SK-N-SH (cell line): ENCODE measurements around the gene PPTC7. TPM values are rescaled to one million over a fixed set of nuclear protein-coding genes. Genes with fewer than 3 reads are reported as not detected.

Source experiments
- CTCF ChIA-PET: fragments of 300-600, 350-600 bp; formaldehyde crosslinking; extraction: SDS; loops from one replicate; lab custom pipeline; 2021; lab: Yijun Ruan, JAX
- POLR2A ChIA-PET: fragments of 350-600 bp; sonication (Branson Sonifier 250); formaldehyde crosslinking; extraction: SDS; loops from one replicate; lab custom pipeline; 2020; ENCODE audit warnings: antibody characterized with exemption, inconsistent platforms; lab: Yijun Ruan, JAX
- DNase-seq: peaks from one replicate; pipeline ENCODE4 v3.0.0; 2012
- H2AFZ ChIP-seq: fragments of 200-600 bp; sonication (generic); 2 replicates; pipeline ENCODE4 v1.8.1; 2016; ENCODE audit warnings: antibody characterized with exemption, mild to moderate bottlenecking, low read depth
- H3F3A ChIP-seq: fragments of 200-600 bp; sonication (generic); replicated peaks from 2 replicates; pipeline ENCODE3; 2016; ENCODE audit warnings: antibody characterized with exemption, mild to moderate bottlenecking; ENCODE audit not compliant: insufficient read depth
- H3K27ac ChIP-seq, 2 experiments: fragments of 200-500 bp in 1 of 2; fragments of 200-600 bp in 1 of 2; sonication (Bioruptor generic) in 1 of 2; sonication (generic), shearing (Covaris generic) in 1 of 2; 2 replicates each; pipeline versions ENCODE4 v1.5.1 to v1.6.1; 2014 to 2016; ENCODE audit warnings: low read depth in 2 of 2, inconsistent platforms in 1 of 2, low read length in 1 of 2, mild to moderate bottlenecking in 1 of 2, mixed read lengths in 1 of 2
- H3K27me3 ChIP-seq: fragments of 200-600 bp; sonication (generic), shearing (Covaris generic); 2 replicates; pipeline ENCODE4 v1.6.1; 2016; ENCODE audit warnings: mixed run types; ENCODE audit not compliant: insufficient read depth
- H3K36me3 ChIP-seq, 2 experiments: fragments of 200-500 bp in 1 of 2; fragments of 200-600 bp in 1 of 2; sonication (Bioruptor generic) in 1 of 2; sonication (generic) in 1 of 2; replicated peaks in 1 of 2; 2 replicates each; pipeline versions ENCODE3 to v1.5.1; 2014 to 2016; ENCODE audit warnings: low read length in 1 of 2, mild to moderate bottlenecking in 1 of 2; ENCODE audit not compliant: insufficient read depth in 2 of 2, control insufficient read depth in 1 of 2
- H3K4me1 ChIP-seq, 2 experiments: fragments of 200-500 bp in 1 of 2; fragments of 200-600 bp in 1 of 2; sonication (Bioruptor generic) in 1 of 2; sonication (generic), shearing (Covaris generic) in 1 of 2; 2 replicates each; pipeline versions ENCODE4 v1.5.1 to v1.6.1; 2014 to 2016; ENCODE audit warnings: low read depth in 1 of 2, low read length in 1 of 2, mixed run types in 1 of 2; ENCODE audit not compliant: insufficient read depth in 2 of 2, control insufficient read depth in 1 of 2
- H3K4me2 ChIP-seq: fragments of 200-600 bp; sonication (generic), shearing (Covaris generic); 2 replicates; pipeline ENCODE4 v1.6.1; 2017; ENCODE audit warnings: mixed run types
- H3K4me3 ChIP-seq, 2 experiments: fragments of 200-500 bp in 1 of 2; fragments of 200-600 bp in 1 of 2; sonication (Bioruptor generic) in 1 of 2; sonication (generic), shearing (Covaris generic) in 1 of 2; 2 replicates each; pipeline versions ENCODE4 v1.5.1 to v1.8.1; 2014 to 2016; ENCODE audit warnings: low read depth in 2 of 2, inconsistent platforms in 1 of 2, low read length in 1 of 2, mild to moderate bottlenecking in 1 of 2, mixed read lengths in 1 of 2, moderate library complexity in 1 of 2
- H3K79me2 ChIP-seq: fragments of 200-600 bp; sonication (generic); 2 replicates; pipeline ENCODE4 v1.8.1; 2017; ENCODE audit warnings: mild to moderate bottlenecking; ENCODE audit not compliant: insufficient read depth
- H3K9ac ChIP-seq: fragments of 200-600 bp; sonication (generic); 2 replicates; pipeline ENCODE4 v1.6.1; 2017; ENCODE audit warnings: mixed run types
- H3K9me2 ChIP-seq: fragments of 200-600 bp; sonication (generic); 2 replicates; pipeline ENCODE4 v1.6.1; 2017; ENCODE audit warnings: mixed run types
- H3K9me3 ChIP-seq: fragments of 200-600 bp; sonication (generic); 2 replicates; pipeline ENCODE4 v1.6.1; 2017; ENCODE audit warnings: mixed run types, mild to moderate bottlenecking, moderate library complexity
- H4K20me1 ChIP-seq: fragments of 200-600 bp; sonication (generic); 2 replicates; pipeline ENCODE4 v1.6.1; 2017; ENCODE audit warnings: mild to moderate bottlenecking, mixed run types; ENCODE audit not compliant: insufficient read depth
- CHD2 ChIP-seq: fragments of 150-350 bp; IDR thresholded peaks from 2 replicates; pipeline ENCODE4 v1.6.1; 2018; ENCODE audit warnings: low read length; ENCODE audit not compliant: partially characterized antibody
- EP300 ChIP-seq, 2 experiments: IDR thresholded peaks; 2 replicates each; pipeline versions ENCODE4 v1.4.0 to v1.6.1; 2012; ENCODE audit warnings: borderline replicate concordance in 1 of 2, low read depth in 1 of 2, low read length in 1 of 2
- EZH2phosphoT487 ChIP-seq: fragments of 200-600 bp; sonication (generic); IDR thresholded peaks from 2 replicates; pipeline ENCODE4 v1.6.1; 2017; ENCODE audit warnings: low read depth, mixed run types, mild to moderate bottlenecking, antibody characterized with exemption, moderate library complexity, borderline replicate concordance
- FOSL2 ChIP-seq: IDR thresholded peaks from 2 replicates; pipeline ENCODE4 v1.4.0; 2012; ENCODE audit warnings: low read depth, mild to moderate bottlenecking, moderate library complexity, borderline replicate concordance
- FOXJ3 ChIP-seq: sonication (generic); formaldehyde crosslinking; IDR thresholded peaks from 2 replicates; pipeline ENCODE4 v1.5.1; 2020; ENCODE audit warnings: mild to moderate bottlenecking, missing genetic modification reagents
- GABPA ChIP-seq: IDR thresholded peaks from 2 replicates; pipeline ENCODE4 v1.4.0; 2012; ENCODE audit warnings: low read depth, mild to moderate bottlenecking
- GATA2 ChIP-seq: sonication (generic); formaldehyde crosslinking; IDR thresholded peaks from 2 replicates; pipeline ENCODE4 v1.5.0; 2020; ENCODE audit warnings: mild to moderate bottlenecking, missing genetic modification reagents
- JUND ChIP-seq: IDR thresholded peaks from 2 replicates; pipeline ENCODE4 v1.4.0; 2012
- MEF2A ChIP-seq: IDR thresholded peaks from 2 replicates; pipeline ENCODE4 v1.4.0; 2012; ENCODE audit warnings: low read depth, borderline replicate concordance
- MXI1 ChIP-seq: IDR thresholded peaks from 2 replicates; pipeline ENCODE4 v1.6.1; 2012; ENCODE audit warnings: mild to moderate bottlenecking, low read depth, low read length, improper control_type of control experiment
- NRF1 ChIP-seq: IDR thresholded peaks from 2 replicates; pipeline ENCODE4 v1.6.1; 2012; ENCODE audit warnings: low read depth, mild to moderate bottlenecking, low read length
- RCOR1 ChIP-seq: fragments of 150-350 bp; IDR thresholded peaks from 2 replicates; pipeline ENCODE4 v1.6.1; 2017; ENCODE audit warnings: antibody characterized with exemption, low read length
- RFX5 ChIP-seq: IDR thresholded peaks from 2 replicates; pipeline ENCODE4 v1.6.1; 2012; ENCODE audit warnings: mild to moderate bottlenecking, improper control_type of control experiment, low read length
- SMC3 ChIP-seq: IDR thresholded peaks from 2 replicates; pipeline ENCODE4 v1.6.1; 2012; ENCODE audit warnings: low read depth, low read length, improper control_type of control experiment
- TAF1 ChIP-seq: IDR thresholded peaks from 2 replicates; pipeline ENCODE4 v1.6.1; 2012; ENCODE audit warnings: low read depth, mild to moderate bottlenecking, low read length, moderate library complexity, borderline replicate concordance
- TCF12 ChIP-seq: IDR thresholded peaks from 2 replicates; pipeline ENCODE4 v1.4.0; 2012
- TEAD4 ChIP-seq: IDR thresholded peaks from 2 replicates; pipeline ENCODE4 v1.4.0; 2012; ENCODE audit warnings: mild to moderate bottlenecking, borderline replicate concordance; ENCODE audit not compliant: insufficient read depth
- YY1 ChIP-seq: IDR thresholded peaks from 2 replicates; pipeline ENCODE4 v1.4.0; 2012; ENCODE audit warnings: low read depth, mild to moderate bottlenecking
- WGBS: methylation state at CpG from one replicate; pipeline ENCODE4 v1.1.6; 2017; ENCODE audit warnings: low lambda C conversion rate; 5-methylcytosine and 5-hydroxymethylcytosine counted together
- polyA plus RNA-seq, 3 experiments: library from polyadenylated mRNA; depleted of rRNA; stranded (reverse); fragments of >200 nt; gene quantifications; 2 replicates each; pipeline ENCODE4 v1.2.3, GENCODE V29; 2012
- TF ChIP-seq, protein P1 (sequence below): IDR thresholded peaks from 2 replicates; pipeline ENCODE4 v1.4.0; 2012; ENCODE audit warnings: low read depth
- TF ChIP-seq, protein P2 (sequence below): fragments of 200-600 bp; sonication (generic); IDR thresholded peaks from 2 replicates; pipeline ENCODE4 v1.6.1; 2017; ENCODE audit warnings: antibody characterized with exemption, mild to moderate bottlenecking, moderate library complexity
- TF ChIP-seq, protein P3 (sequence below): fragments of 150-350 bp; IDR thresholded peaks from 2 replicates; pipeline ENCODE4 v1.6.1; 2016; ENCODE audit warnings: mild to moderate bottlenecking, low read depth, low read length
- TF ChIP-seq, protein P4 (sequence below): IDR thresholded peaks from 2 replicates; pipeline ENCODE4 v1.6.1; 2012; ENCODE audit warnings: mild to moderate bottlenecking, low read depth, low read length, moderate library complexity

The PPTC7 gene
- polyA plus RNA-seq, 1 of the 3 experiments (the other 2 are of a cell fraction), result 9.6 TPM

DNA sequence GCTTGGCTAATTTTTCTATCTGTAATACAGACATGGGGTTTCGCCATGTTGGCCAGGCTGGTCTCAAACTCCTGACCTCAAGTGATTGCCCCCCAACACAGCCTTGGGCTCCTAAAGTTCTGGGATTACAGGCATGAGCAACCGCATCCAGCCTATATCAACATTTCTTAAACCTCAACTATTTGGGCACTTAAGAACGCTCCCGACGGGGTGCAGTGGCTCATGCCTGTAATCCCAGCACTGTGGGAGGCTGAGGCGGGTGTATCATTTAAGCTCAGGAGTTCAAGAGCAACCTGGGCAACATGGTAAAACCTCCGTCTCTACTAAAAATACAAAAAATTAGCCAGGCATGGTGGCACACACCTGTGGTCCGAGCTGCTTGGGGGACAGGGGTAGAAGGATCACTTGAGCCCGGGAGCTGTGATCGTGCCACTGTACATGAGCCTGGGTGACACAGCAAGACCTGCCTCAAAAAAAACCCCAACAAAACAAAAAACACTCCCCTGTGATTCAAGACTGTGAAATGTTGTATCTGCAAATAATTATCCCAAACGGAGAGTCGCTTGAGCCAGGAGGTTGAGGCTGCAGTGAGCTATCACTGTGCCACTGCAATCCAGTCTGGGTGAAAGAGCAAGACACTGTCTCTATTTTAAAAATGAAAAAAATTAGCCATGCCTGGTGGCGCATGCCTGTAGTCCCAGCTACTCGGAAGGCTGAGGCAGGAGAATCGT, 21.5 kb downstream of the PPTC7 start:
- ChIA-PET CTCF (interaction anchor here (1.2 kb wide), 1 partner anchor 10 kb away, joined by 3 read pairs; no protein-coding TSS in a partner anchor), POLR2A (interaction anchor here (0.6 kb wide), 1 partner anchor 75 kb away, joined by 4 read pairs; no protein-coding TSS in a partner anchor)
- Histone ChIP-seq H4K20me1 (peaks cover 44% of the 10 kb centered on the region), H3K4me3 (no peak overlapping the region), H3K27ac (no peak overlapping the region), H2AFZ (no peak overlapping the region), H3K4me2 (no peak overlapping the region), H3K9me3 (no peaks in the 10 kb centered on the region), H3K4me1 (peaks cover 5 to 22% of the 10 kb centered on the region in 2 experiments; a peak in 3 of 4 replicates), H3K9ac (no peak overlapping the region), H3K27me3 (no peaks in the 10 kb centered on the region), H3K36me3 (no peaks in the 10 kb centered on the region), H3K9me2 (no peaks in the 10 kb centered on the region), H3K79me2 (peaks cover 79% of the 10 kb centered on the region), H3F3A (peaks cover 23% of the 10 kb centered on the region)
- TF ChIP-seq CHD2 (no peak), EP300 (IDR thresholded peaks at IDR 0.05; ENCODE audit: borderline replicate concordance in 1 of 2, low read depth in 1 of 2, low read length in 1 of 2) (no peak), MXI1 (no peak), EZH2phosphoT487 (no peak), JUND (no peak), YY1 (no peak), RFX5 (no peak), TCF12 (no peak), NRF1 (no peak), FOXJ3 (no peak), MEF2A (no peak)
- TF ChIP-seq, protein P1, sequence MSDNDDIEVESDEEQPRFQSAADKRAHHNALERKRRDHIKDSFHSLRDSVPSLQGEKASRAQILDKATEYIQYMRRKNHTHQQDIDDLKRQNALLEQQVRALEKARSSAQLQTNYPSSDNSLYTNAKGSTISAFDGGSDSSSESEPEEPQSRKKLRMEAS, result no peak
- TF ChIP-seq, protein P2, sequence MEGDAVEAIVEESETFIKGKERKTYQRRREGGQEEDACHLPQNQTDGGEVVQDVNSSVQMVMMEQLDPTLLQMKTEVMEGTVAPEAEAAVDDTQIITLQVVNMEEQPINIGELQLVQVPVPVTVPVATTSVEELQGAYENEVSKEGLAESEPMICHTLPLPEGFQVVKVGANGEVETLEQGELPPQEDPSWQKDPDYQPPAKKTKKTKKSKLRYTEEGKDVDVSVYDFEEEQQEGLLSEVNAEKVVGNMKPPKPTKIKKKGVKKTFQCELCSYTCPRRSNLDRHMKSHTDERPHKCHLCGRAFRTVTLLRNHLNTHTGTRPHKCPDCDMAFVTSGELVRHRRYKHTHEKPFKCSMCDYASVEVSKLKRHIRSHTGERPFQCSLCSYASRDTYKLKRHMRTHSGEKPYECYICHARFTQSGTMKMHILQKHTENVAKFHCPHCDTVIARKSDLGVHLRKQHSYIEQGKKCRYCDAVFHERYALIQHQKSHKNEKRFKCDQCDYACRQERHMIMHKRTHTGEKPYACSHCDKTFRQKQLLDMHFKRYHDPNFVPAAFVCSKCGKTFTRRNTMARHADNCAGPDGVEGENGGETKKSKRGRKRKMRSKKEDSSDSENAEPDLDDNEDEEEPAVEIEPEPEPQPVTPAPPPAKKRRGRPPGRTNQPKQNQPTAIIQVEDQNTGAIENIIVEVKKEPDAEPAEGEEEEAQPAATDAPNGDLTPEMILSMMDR, result no peak
- 86% methylated on average over 15 of the region's 15 CpGs for WGBS
- no peak for DNase-seq

DNA sequence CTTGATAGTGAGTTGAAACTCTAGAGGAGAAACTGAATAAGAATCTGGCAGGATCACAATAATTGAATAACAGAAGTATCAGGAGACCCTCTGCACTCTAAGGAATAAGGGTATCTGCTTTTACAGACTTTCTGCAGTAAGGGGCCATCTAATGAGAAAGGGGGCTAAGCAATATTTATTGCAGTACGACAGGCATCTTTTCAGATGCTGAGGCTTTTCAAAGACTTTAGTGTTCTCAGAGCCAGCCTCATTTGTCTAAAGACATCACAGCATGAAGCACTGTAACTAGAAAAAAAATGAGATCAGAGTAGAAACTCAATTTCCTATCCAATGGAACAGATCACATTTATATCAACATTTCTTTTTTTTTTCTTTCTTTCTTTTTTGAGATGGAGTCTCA, 22.2 kb downstream of the PPTC7 start:
- no peak overlapping the region for H3K27ac ChIP-seq
- no peak for DNase-seq
- no peaks in the 10 kb centered on the region for H3K27me3 ChIP-seq
- no peak overlapping the region for H3K4me2 ChIP-seq
- no peak overlapping the region for H2AFZ ChIP-seq
- H3K9me2 ChIP-seq, result no peaks in the 10 kb centered on the region
- peaks cover 44% of the 10 kb centered on the region for H4K20me1 ChIP-seq
- H3K4me3 ChIP-seq, result no peak overlapping the region
- H3K9me3 ChIP-seq, result no peaks in the 10 kb centered on the region
- no peaks in the 10 kb centered on the region for H3K36me3 ChIP-seq
- H3K4me1 ChIP-seq, result peaks cover 6 to 29% of the 10 kb centered on the region in 2 experiments
- CTCF ChIA-PET, result no interaction called here
- WGBS, result 100% methylated on average over 1 of the region's 1 CpG
- POLR2A ChIA-PET, result interaction anchor here (0.6 kb wide), 1 partner anchor 74 kb away, joined by 4 read pairs; no protein-coding TSS in a partner anchor
- H3F3A ChIP-seq, result peaks cover 23% of the 10 kb centered on the region
- no peak overlapping the region for H3K9ac ChIP-seq
- H3K79me2 ChIP-seq, result peaks cover 78% of the 10 kb centered on the region
- TF ChIP-seq GABPA (no peak), MEF2A (no peak), TCF12 (no peak), FOXJ3 (no peak), TEAD4 (no peak), TAF1 (no peak), CHD2 (no peak), GATA2 (CRISPR knock-in tag) (no peak), RCOR1 (no peak), FOSL2 (no peak), SMC3 (no peak)
- TF ChIP-seq, protein P3, sequence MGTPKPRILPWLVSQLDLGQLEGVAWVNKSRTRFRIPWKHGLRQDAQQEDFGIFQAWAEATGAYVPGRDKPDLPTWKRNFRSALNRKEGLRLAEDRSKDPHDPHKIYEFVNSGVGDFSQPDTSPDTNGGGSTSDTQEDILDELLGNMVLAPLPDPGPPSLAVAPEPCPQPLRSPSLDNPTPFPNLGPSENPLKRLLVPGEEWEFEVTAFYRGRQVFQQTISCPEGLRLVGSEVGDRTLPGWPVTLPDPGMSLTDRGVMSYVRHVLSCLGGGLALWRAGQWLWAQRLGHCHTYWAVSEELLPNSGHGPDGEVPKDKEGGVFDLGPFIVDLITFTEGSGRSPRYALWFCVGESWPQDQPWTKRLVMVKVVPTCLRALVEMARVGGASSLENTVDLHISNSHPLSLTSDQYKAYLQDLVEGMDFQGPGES, result no peak
- TF ChIP-seq, protein P4, sequence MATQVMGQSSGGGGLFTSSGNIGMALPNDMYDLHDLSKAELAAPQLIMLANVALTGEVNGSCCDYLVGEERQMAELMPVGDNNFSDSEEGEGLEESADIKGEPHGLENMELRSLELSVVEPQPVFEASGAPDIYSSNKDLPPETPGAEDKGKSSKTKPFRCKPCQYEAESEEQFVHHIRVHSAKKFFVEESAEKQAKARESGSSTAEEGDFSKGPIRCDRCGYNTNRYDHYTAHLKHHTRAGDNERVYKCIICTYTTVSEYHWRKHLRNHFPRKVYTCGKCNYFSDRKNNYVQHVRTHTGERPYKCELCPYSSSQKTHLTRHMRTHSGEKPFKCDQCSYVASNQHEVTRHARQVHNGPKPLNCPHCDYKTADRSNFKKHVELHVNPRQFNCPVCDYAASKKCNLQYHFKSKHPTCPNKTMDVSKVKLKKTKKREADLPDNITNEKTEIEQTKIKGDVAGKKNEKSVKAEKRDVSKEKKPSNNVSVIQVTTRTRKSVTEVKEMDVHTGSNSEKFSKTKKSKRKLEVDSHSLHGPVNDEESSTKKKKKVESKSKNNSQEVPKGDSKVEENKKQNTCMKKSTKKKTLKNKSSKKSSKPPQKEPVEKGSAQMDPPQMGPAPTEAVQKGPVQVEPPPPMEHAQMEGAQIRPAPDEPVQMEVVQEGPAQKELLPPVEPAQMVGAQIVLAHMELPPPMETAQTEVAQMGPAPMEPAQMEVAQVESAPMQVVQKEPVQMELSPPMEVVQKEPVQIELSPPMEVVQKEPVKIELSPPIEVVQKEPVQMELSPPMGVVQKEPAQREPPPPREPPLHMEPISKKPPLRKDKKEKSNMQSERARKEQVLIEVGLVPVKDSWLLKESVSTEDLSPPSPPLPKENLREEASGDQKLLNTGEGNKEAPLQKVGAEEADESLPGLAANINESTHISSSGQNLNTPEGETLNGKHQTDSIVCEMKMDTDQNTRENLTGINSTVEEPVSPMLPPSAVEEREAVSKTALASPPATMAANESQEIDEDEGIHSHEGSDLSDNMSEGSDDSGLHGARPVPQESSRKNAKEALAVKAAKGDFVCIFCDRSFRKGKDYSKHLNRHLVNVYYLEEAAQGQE, result no peak
